DOHH2 (cell line): ENCODE measurements around the gene CD274.

Source experiments
- CTCF ChIP-seq: fragments of 200-600 bp; sonication (generic); IDR thresholded peaks from one replicate; pipeline ENCODE4 v1.5.1; 2014; ENCODE audit warnings: antibody characterized with exemption, mild to moderate bottlenecking, low read depth, low read length; ENCODE audit not compliant: poor library complexity, severe bottlenecking
- EZH2phosphoT487 ChIP-seq: fragments of 200-600 bp; sonication (generic); IDR thresholded peaks from 2 replicates; pipeline ENCODE4 v1.6.1; 2017; ENCODE audit warnings: borderline replicate concordance, mild to moderate bottlenecking, antibody characterized with exemption, low read length, moderate library complexity, mixed read lengths

GRCh38 chr9:5480919-5481318 is 30.6 kb downstream of the CD274 start:
- TF ChIP-seq CTCF: no peak
- no peak for TF ChIP-seq EZH2phosphoT487
